IMR-90 (cell line): Measurements from ENCODE around the gene CALML4. TPM values are rescaled to one million over a fixed set of nuclear protein-coding genes. Genes with fewer than 3 reads are reported as not detected.

Experiments
- ATAC-seq: fragments of 200-7000 bp; cut with Tn5 transposase; 2 replicates; pipeline ENCODE4 v1.9.1; 2020; ENCODE audit warnings: low read depth, mild to moderate bottlenecking, moderate library complexity
- BruUV-seq: library from RNA; stranded (reverse); fragments of 400-500 nt; replicated peaks from 2 replicates; lab custom pipeline; 2021; lab: Mats Ljungman, UMichigan
- CTCF ChIA-PET: fragments of 300-600 bp; formaldehyde crosslinking; extraction: SDS; loops from one replicate; lab custom pipeline; 2021; ENCODE audit warnings: antibody characterized with exemption; lab: Yijun Ruan, JAX
- POLR2A ChIA-PET: fragments of 300-600 bp; sonication (Branson Sonifier 250); formaldehyde crosslinking; loops from one replicate; lab custom pipeline; 2022; ENCODE audit warnings: antibody characterized with exemption; ENCODE audit not compliant: unreplicated experiment; lab: Charles Lee
- DNase-seq: peaks from one replicate; pipeline ENCODE4 v3.0.0; 2013
- H2AFZ ChIP-seq: replicated peaks from 2 replicates; pipeline ENCODE3; 2013; ENCODE audit warnings: low read length, mild to moderate bottlenecking; ENCODE audit not compliant: poor library complexity
- H2AK5ac ChIP-seq: 2 replicates; pipeline ENCODE4 v1.6.1; 2013; ENCODE audit warnings: low read depth, low read length, inconsistent platforms
- H2AK9ac ChIP-seq: replicated peaks from 2 replicates; pipeline ENCODE3; 2013; ENCODE audit warnings: mild to moderate bottlenecking, low read depth, low read length, moderate library complexity; ENCODE audit not compliant: poor library complexity
- H2BK120ac ChIP-seq: 2 replicates; pipeline ENCODE4 v1.6.1; 2013; ENCODE audit warnings: low read depth, low read length, inconsistent platforms
- H2BK15ac ChIP-seq: 3 replicates; pipeline ENCODE4 v1.6.1; 2013; ENCODE audit warnings: low read depth, low read length, inconsistent platforms
- H2BK20ac ChIP-seq: 2 replicates; pipeline ENCODE4 v1.6.1; 2013; ENCODE audit warnings: low read depth, mild to moderate bottlenecking, inconsistent platforms, low read length, moderate library complexity
- H2BK5ac ChIP-seq: 2 replicates; pipeline ENCODE4 v1.6.1; 2013; ENCODE audit warnings: mild to moderate bottlenecking, low read depth, low read length, inconsistent platforms; ENCODE audit not compliant: poor library complexity, severe bottlenecking
- H3K14ac ChIP-seq: replicated peaks from 2 replicates; pipeline ENCODE4 v1.6.1; 2013; ENCODE audit warnings: low read depth, low read length, inconsistent platforms
- H3K18ac ChIP-seq: 2 replicates; pipeline ENCODE4 v1.6.1; 2013; ENCODE audit warnings: low read depth, low read length, control low read depth
- H3K23ac ChIP-seq: 2 replicates; pipeline ENCODE4 v1.6.1; 2013; ENCODE audit warnings: low read depth, low read length, inconsistent platforms
- H3K27ac ChIP-seq: 2 replicates; pipeline ENCODE4 v1.5.1; 2013; ENCODE audit warnings: mild to moderate bottlenecking, control low read depth, low read length; ENCODE audit not compliant: insufficient read depth
- H3K27me3 ChIP-seq: 2 replicates; pipeline ENCODE4 v1.6.1; 2013; ENCODE audit warnings: low read length; ENCODE audit not compliant: control insufficient read depth, insufficient read depth
- H3K36me3 ChIP-seq: 2 replicates; pipeline ENCODE4 v1.6.1; 2013; ENCODE audit warnings: low read length, mixed read lengths; ENCODE audit not compliant: control insufficient read depth, insufficient read depth
- H3K4ac ChIP-seq: 2 replicates; pipeline ENCODE4 v1.6.1; 2013; ENCODE audit warnings: low read depth, low read length, inconsistent platforms
- H3K4me1 ChIP-seq: 2 replicates; pipeline ENCODE4 v1.6.1; 2013; ENCODE audit warnings: low read length, mixed read lengths; ENCODE audit not compliant: control insufficient read depth, insufficient read depth
- H3K4me2 ChIP-seq: 2 replicates; pipeline ENCODE4 v1.6.1; 2013; ENCODE audit warnings: low read depth, mild to moderate bottlenecking, control low read depth, low read length, moderate library complexity
- H3K4me3 ChIP-seq: 2 replicates; pipeline ENCODE4 v1.5.1; 2013; ENCODE audit warnings: low read depth, mild to moderate bottlenecking, control low read depth, low read length, moderate library complexity; ENCODE audit not compliant: insufficient read depth
- H3K56ac ChIP-seq: 2 replicates; pipeline ENCODE4 v1.6.1; 2013; ENCODE audit warnings: low read length, inconsistent platforms; ENCODE audit not compliant: insufficient read depth; ENCODE audit errors: extremely low read depth
- H3K79me1 ChIP-seq, 2 experiments: 2 replicates each; pipeline ENCODE4 v1.6.1; 2013; ENCODE audit warnings: low read length in 2 of 2, inconsistent platforms in 1 of 2, low read depth in 1 of 2
- H3K9ac ChIP-seq: 2 replicates; pipeline ENCODE4 v1.6.1; 2013; ENCODE audit warnings: low read depth, low read length, control low read depth
- H3K9me1 ChIP-seq: 2 replicates; pipeline ENCODE4 v1.6.1; 2013; ENCODE audit warnings: low read length, inconsistent platforms; ENCODE audit not compliant: insufficient read depth
- H3K9me3 ChIP-seq: 2 replicates; pipeline ENCODE4 v1.6.1; 2013; ENCODE audit warnings: low read length; ENCODE audit not compliant: control insufficient read depth, insufficient read depth
- H4K20me1 ChIP-seq: 2 replicates; pipeline ENCODE4 v1.6.1; 2013; ENCODE audit warnings: low read length, inconsistent platforms; ENCODE audit not compliant: insufficient read depth
- H4K5ac ChIP-seq: 2 replicates; pipeline ENCODE4 v1.6.1; 2013; ENCODE audit warnings: mild to moderate bottlenecking, low read depth, low read length, control low read depth
- H4K8ac ChIP-seq, 2 experiments: 2 replicates each; pipeline ENCODE4 v1.6.1; 2013; ENCODE audit warnings: low read depth in 2 of 2, low read length in 2 of 2, control low read depth in 1 of 2, inconsistent platforms in 1 of 2
- H4K91ac ChIP-seq: 2 replicates; pipeline ENCODE4 v1.6.1; 2013; ENCODE audit warnings: low read depth, low read length, inconsistent platforms; ENCODE audit not compliant: insufficient read depth
- CEBPB ChIP-seq: IDR thresholded peaks from 2 replicates; pipeline ENCODE4 v1.6.1; 2012; ENCODE audit warnings: low read depth, low read length, improper control_type of control experiment
- SMC3 ChIP-seq: fragments of 150-350 bp; IDR thresholded peaks from 2 replicates; pipeline ENCODE4 v1.6.1; 2016; ENCODE audit warnings: low read depth, mild to moderate bottlenecking, antibody characterized with exemption, low read length, moderate library complexity
- WGBS, 2 experiments: methylation state at CpG; one replicate each; pipeline versions ENCODE4 v1.1.5 to v1.1.7; 2013; ENCODE audit warnings: missing lambda C conversion rate in 2 of 2; ENCODE audit not compliant: insufficient read length in 1 of 2; ENCODE audit errors: extremely low coverage in 2 of 2; 5-methylcytosine and 5-hydroxymethylcytosine counted together
- dilution Hi-C: fragments of 300-500 bp; cut with HindIII; formaldehyde crosslinking; loops from one replicate; pipeline ENCODE4 v1.14.3; 2018; ENCODE audit warnings: low sequenced_read_pairs; ENCODE audit not compliant: unreplicated experiment
- in situ Hi-C: fragments of 300-500 bp; cut with MboI; formaldehyde crosslinking; loops from 3 replicates; pipeline ENCODE4 v1.14.3; 2019; ENCODE audit warnings: low sequenced_read_pairs, inconsistent platforms, mixed read lengths
- intact Hi-C: fragments of 100-400 bp; cut with micrococcal nuclease; formaldehyde crosslinking; loops from 2 replicates; pipeline ENCODE4 v1.10.0; 2022
- polyA plus RNA-seq, 3 experiments: library from polyadenylated mRNA; depleted of rRNA; stranded (reverse); fragments of >200 nt; gene quantifications; 2 replicates each; pipeline ENCODE4 v1.2.3, GENCODE V29; 2012; ENCODE audit warnings: low replicate concordance in 1 of 3
- total RNA-seq: library from RNA; depleted of rRNA; stranded (reverse); fragments of >200 nt; gene quantifications from 2 replicates; pipeline ENCODE4 v1.2.3, GENCODE V29; 2012

Gene CALML4
- total and polyA plus RNA-seq, 2 of the 4 experiments (the other 2 are of a cell fraction): 0.36 to 1.3 TPM

- H3K4ac ChIP-seq: no peak overlapping the region
- DNase-seq (peak; percentile 41), ATAC-seq (no peak)
- H3K14ac ChIP-seq: peak overlapping the region; percentile 27; the same call in 1 of the 2 replicates
- no peak overlapping the region for H3K27ac ChIP-seq
- no peak overlapping the region for H3K4me3 ChIP-seq
- no peak overlapping the region for H3K9ac ChIP-seq
- POLR2A ChIA-PET: no interaction called here
- peak overlapping the region; percentile 16; the same call in 1 of the 2 replicates for H4K5ac ChIP-seq
- H3K27me3 ChIP-seq: no peaks in the 10 kb centered on the region
- dilution Hi-C loops (no loop called here), in situ Hi-C loops (no loop called here), intact Hi-C loops (no loop called here)
- H3K36me3 ChIP-seq: peaks cover 17% of the 10 kb centered on the region
- H2BK20ac ChIP-seq: peak overlapping the region; percentile 22; the same call in 1 of the 2 replicates
- CTCF ChIA-PET: interaction anchor here (0.7 kb wide), 1 partner anchor 22 kb away, joined by 3 read pairs; no protein-coding TSS in a partner anchor
- no peak overlapping the region for H2AK9ac ChIP-seq
- no peak overlapping the region; the same call in 1 of the 2 replicates for H3K23ac ChIP-seq
- H2BK15ac ChIP-seq: no peak overlapping the region
- H3K4me1 ChIP-seq: peaks cover 8% of the 10 kb centered on the region
- WGBS, 2 experiments: no CpG with 5 or more reads among the region's 5 CpGs
- no TSS peak for BruUV-seq
- H3K18ac ChIP-seq: peak overlapping the region; percentile 9; the same call in 1 of the 2 replicates
- H3K9me1 ChIP-seq: peaks cover 3% of the 10 kb centered on the region; the same call in 1 of the 2 replicates
- no peak overlapping the region for H3K56ac ChIP-seq
- no peak overlapping the region for H2AFZ ChIP-seq
- TF ChIP-seq SMC3 (no peak), CEBPB (peak; percentile 87)
- H2BK5ac ChIP-seq: no peak overlapping the region
- peaks cover 8% of the 10 kb centered on the region; the same call in 1 of the 2 replicates for H4K20me1 ChIP-seq
- peaks cover 4 to 15% of the 10 kb centered on the region in 2 experiments; a peak in 3 of 4 replicates for H3K79me1 ChIP-seq
- no peaks in the 10 kb centered on the region for H3K9me3 ChIP-seq
- H4K91ac ChIP-seq: peak overlapping the region; percentile 5; the same call in 1 of the 2 replicates
- H4K8ac ChIP-seq: peak overlapping the region; percentile 15 to 32; a peak in 3 of 4 replicates
- no peak overlapping the region for H3K4me2 ChIP-seq
- no peak overlapping the region for H2AK5ac ChIP-seq
- H2BK120ac ChIP-seq: no peak overlapping the region
Measured at GRCh38 chr15:68183616-68184315, 21.4 kb downstream of the CALML4 start.
